Stimulated activated CD8-positive, alpha-beta memory T cell treated with anti-CD3 and anti-CD28 coated beads, Interleukin-15, amount 100 ng/mL, for 4 hours (primary cell): ENCODE measurements around the gene TMEM37.

Experiments used
- DNase-seq, 2 donors: peaks; one replicate each; pipeline ENCODE4 v3.0.0-alpha.2; 2020; ENCODE audit warnings: low read depth in 2 of 2

Gene TMEM37

GRCh38 chr2:119455066-119455718 lies 23.5 kb downstream of the TMEM37 start:
- DNase-seq, result no peak

DNA sequence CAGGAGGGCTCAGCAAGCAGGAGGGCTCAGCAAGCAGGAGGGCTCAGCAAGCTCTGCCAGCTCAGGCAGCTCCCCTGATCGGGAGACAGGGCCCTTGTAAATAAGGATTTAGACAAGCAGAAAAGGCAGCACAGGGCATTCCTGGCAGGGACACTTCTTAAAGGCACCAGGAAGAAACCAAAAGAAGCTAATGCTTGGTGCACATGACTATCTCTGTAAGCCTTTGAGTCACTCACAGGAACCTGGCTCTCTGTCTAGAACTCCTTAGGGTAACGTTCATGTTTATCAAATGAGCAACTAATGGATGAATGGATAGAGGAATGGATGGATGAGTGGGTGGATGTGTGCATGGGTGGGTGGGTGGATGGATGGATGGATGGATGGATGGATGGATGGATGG lies 28.4 kb downstream of the TMEM37 start:
- DNase-seq, result no peak

GRCh38 chr2:119461811-119462210 lies 30.2 kb downstream of the TMEM37 start:
- DNase-seq, result no peak

DNA sequence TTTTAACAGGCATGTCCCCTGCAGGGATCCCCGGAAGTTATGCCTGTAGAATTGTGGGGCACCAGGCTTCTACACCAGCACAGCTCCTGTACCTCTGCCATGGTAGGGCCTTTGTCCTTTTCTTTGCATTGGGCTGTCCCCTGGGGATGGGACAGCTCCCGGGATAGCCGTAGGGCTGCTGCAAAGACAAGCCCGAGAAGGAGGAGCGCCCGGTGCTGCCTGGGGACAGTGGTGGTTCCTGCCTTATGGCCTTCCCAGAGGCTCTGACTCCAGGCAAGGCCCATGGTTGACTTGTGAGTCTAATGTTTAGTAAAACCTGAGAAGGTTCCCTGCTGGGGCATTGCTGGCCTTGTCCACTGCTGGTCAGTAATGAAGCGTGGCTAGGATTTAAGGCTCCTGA lies 30.9 kb downstream of the TMEM37 start:
- no peak for DNase-seq

DNA sequence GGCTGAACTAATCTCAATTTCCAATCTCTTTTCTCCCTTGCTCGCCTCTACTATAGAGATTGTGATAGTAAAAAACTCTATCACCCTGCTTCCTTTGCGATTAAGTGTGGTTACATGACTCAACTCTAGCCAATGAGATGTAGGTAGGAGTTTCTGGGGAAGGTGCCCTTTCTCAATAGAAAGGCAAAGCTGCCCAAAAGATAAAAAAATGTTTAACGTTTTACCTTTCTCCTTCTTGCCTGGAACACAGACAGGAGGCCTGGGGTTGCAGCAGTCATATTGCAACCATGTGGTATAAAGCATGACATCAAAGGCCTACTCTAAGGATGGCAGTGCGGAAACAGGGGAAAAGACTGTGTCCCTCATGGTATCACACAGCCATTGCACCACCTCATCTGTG lies 31.5 kb downstream of the TMEM37 start:
- no peak for DNase-seq

DNA sequence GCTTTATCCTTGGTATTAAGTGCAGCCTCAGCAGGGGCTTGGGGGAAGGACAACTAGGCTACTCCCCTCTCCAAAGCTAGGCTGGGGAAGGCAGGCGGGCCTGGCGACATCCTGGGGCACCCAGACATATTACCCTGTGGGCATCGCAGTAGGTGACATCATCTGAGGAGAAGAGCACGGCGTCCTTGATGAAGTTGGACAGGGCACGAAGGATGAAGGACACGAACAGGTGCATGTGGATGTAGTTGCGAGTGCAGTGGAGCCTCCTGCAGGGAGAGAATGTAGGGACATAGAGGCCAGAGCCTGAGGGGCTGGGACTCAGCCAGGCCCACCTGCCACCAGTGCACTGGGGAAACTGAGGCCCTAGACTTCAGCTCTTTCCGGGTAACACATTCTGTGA lies 32.3 kb downstream of the TMEM37 start:
- no peak for DNase-seq

GRCh38 chr2:119464981-119465380 lies 33.3 kb downstream of the TMEM37 start:
- no peak for DNase-seq

GRCh38 chr2:119465687-119466086 lies 34.0 kb downstream of the TMEM37 start:
- DNase-seq, result no peak

DNA sequence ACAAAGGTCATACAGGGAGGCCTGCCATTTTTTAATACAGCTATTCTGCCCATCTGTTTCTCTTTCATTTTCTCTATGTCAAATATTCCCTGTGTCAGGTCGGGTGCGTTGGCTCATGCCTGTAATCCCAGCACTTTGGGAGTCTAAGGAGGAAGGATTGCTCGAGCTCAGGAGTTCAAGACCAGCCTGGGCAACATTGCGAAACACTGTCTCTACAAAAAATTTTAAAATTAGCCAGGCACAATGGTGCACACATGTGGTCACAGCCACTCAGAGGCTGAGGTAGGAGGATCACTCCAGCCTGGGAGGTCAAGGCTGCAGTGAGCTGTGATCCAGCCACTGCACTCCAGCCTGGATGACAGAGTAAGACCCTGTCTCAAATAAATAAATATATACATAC lies 34.7 kb downstream of the TMEM37 start:
- no peak for DNase-seq

DNA sequence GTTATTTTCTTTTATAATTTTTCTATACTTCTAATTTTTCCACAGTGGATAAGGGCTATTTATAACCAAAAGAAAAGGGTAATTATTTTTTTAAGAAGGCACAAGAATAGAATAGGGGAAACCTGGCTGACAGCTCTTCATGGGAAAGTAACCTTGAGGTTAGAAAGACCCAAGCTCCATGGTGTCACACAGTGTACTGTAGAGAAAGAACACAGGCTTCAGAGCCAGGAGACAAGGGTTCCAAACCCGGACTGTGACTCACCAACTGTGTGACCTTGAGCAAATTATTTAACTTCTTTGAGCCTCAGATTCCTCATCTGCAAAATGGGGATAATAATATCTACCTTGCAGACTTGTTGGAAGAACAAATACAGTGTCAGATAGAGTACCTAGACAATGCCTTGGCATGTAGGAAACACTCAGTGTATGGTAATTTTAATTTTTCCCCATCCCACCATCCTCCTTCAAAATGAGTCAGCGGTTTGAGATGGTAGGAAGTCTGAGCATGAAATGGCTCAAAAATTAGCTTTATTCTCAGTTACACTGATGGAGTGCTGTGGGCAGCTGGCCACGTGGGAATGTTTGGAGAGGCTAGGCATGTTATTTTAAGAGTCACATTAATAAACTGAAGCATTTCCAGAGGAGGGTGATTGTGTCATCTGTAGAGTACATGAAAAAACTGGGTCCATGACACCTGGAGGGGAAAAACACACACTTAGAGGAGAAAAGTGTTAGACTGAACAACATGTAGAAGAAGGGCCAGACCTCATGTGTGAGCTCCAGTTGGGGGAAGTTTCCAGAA lies 36.7 kb downstream of the TMEM37 start:
- no peak for DNase-seq

DNA sequence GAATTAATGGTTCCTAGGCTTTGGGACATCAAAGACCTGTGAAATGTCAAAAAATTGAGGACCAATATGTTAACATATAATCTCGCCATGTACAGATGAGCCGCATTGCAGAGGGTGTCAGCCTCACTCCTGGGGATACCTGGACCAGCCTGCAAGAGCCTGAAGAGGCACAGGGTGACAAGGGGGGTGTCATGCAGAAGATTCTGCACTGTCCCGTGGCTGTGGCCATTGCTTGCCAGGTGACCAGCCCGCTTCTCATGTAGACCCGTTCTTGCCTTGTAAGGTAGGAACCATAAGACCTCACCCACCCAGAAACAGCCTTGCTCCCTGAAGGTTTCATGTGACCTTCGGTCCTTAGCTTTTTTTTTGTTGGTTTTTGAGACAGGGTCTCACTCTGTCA lies 37.5 kb downstream of the TMEM37 start:
- DNase-seq, result no peak

- DNase-seq, result no peak
Observed at GRCh38 chr2:119469661-119470297, 38.1 kb downstream of the TMEM37 start.

GRCh38 chr2:119472749-119473148 lies 41.1 kb downstream of the TMEM37 start:
- DNase-seq, result no peak

DNA sequence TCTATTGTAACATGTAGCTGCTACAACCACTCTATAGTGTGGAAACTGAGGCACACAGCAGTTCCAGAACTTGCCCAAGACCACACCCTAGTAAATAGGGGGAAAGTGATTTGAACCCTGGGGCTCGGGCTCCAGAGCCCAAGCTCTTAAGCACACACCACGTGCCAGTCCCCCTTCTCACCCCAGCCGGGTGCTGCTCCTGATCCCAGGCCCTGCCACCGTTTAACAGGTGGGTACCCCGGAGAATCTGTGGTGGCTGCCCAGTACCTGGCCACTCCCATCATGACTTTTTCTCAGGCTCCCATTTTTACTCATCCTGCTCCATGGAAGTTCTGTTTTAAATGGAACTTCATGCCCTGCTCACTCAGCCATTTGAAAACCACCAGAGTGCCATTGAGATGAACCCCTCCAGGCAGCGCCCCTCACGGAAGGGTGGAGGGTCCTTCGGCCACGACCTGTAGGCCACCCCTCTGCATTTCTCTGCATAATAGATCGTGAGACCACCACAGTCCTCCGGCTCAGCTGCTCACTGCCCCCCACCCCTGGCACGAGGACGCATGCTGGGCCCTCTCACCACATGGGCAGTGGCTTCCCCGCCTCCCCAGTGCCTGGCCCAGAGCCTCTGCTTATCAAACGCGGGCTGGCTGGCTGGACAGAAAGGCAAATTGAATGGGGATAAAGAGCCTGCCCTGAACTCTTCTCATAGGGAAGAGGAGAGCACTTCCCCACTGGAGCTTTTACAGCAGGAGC lies 42.1 kb downstream of the TMEM37 start:
- no peak for DNase-seq

DNA sequence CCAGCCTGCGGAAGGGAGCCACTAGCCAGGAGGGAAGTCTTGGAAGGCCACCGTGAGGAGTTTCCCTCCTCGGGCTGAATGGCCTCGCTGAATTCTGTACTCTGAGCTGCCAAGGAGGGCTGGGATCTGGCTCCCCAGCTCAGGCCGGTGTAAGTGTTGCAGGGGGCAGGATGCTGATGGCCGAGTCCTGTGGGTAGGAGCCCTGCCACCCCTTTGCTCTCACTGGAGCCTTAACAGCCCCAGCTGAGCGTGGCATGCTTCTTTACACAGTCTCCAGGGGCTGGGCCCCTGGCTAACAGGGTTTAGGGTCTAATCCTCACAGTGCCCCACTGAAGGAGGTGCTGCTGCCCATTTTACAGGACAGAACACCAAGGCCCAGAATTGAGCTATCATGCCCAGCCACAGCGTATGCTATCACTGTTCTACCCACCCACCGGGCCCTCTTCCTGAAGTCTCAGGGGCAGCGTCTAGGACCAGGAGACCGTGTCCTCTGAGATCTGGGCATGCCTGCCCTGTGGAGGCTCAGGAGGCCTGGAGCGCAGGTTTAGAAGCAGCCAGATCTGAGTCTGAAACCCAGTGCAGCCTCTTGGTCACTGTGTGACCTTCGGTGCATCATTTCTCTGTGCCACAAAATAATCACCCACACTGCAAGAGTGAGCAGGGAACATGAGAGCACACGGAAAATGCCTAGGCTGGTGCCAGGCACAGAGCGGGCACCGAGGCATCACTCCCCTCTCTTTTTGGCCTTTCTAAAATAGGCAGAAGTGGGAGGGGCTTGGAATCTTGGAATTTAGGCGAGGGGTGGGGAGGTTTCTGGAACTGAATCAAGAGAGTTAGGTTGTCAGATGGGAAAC lies 42.9 kb downstream of the TMEM37 start:
- no peak for DNase-seq

DNA sequence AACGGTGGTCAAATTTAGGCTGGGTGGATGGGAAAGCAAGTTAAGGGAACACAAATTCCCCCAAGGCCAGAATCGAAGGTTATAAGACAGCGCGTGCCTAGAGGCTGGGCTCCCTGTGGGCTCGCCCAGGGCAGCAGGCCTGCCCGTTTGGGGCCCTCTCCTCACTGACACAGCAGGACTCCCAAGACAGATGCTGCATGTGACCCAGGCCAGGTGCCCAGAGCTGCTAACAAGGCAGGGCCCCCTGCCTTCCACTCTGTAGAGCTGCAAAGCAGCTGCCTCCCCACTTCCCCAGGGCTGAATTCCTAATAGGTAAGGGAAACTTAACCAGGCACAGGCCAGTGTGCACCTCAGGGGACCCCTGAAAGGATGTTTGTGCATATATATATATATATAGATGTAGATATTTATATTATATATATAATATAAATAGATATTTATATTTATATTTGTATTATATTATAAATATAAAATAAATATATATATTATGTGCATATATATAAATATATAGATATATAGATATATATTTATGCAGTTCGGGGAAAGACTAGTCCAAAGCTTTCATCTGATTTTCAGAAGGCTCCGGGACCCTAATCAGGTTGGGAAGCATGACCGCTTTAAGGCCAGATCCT lies 43.7 kb downstream of the TMEM37 start:
- DNase-seq, result no peak

- DNase-seq, result no peak
Observed at GRCh38 chr2:119475857-119476244, 44.2 kb downstream of the TMEM37 start.

GRCh38 chr2:119476301-119477112 lies 44.9 kb downstream of the TMEM37 start:
- no peak for DNase-seq

DNA sequence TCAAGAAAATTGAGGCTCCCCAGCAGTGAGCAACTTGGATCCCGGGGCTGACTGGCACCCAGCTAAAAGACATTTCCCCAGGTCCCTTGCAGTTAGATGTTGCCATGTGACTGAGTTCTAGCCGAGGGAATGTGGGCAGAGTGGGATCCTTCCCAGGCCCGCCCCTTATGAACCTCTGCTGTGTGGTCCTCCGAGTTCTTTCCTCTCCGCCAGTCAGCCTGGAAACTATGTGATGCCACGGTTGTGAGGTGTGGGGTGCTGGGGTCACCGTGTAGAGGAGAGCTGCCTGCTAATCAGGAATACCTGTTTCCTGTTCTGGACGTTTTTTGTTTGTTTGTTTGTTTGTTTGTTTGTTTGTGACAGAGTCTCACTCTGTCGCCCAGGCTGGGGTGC lies 45.5 kb downstream of the TMEM37 start:
- DNase-seq, result no peak
